Activated CD4-positive, alpha-beta T cell treated with anti-CD3 and anti-CD28 coated beads for 4 hours (primary cell): ENCODE results near the gene NHP2.
"Not testable (repeated sequence)": the region's sequence is repeated elsewhere in the genome, so short reads cannot be mapped to it uniquely, and the experiment has no call there.

Experiments used
- DNase-seq, 2 donors: peaks; one replicate each; pipeline ENCODE4 v3.0.0-alpha.2; 2020

NHP2 gene

DNA sequence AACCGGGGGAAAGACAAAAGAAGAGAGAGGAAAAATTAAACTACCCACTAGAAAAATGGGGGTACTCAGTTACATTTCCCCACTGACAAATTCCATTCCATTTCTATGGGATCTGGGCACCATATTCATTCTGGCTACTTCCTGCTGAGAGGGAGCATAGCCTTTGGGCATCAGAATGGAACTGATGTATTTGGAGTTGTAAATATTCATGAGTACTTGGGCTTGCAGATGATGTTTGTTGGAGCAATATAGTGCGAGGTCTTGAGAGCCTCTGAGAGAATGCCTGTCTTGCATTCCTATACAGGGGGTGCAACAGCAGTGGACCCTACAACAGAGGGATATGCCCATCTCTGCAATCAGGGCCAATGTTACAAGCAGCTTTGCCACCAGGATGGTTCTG, 16.8 kb upstream of the NHP2 start:
- DNase-seq = no peak

DNA sequence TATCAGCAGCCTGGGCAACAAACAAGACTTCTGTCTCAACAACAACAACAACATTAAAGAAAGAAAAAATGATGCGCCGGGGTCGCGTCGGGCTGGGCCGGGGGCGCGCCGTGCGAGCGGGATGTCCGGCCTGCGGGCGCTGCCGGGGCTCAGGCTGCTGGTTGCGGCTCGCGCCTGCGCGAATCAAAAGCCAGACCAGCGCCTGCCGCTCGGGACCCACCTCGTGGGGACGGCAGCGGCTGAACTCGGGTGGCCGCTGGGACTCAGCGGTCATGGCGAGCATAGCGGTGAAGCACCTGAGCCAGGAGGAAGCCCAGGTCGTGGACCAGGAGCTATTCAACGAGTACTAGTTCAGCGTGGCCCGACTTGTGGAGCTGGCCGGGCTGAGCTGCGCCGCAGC, 11.9 kb upstream of the NHP2 start:
- DNase-seq = no peak

DNA sequence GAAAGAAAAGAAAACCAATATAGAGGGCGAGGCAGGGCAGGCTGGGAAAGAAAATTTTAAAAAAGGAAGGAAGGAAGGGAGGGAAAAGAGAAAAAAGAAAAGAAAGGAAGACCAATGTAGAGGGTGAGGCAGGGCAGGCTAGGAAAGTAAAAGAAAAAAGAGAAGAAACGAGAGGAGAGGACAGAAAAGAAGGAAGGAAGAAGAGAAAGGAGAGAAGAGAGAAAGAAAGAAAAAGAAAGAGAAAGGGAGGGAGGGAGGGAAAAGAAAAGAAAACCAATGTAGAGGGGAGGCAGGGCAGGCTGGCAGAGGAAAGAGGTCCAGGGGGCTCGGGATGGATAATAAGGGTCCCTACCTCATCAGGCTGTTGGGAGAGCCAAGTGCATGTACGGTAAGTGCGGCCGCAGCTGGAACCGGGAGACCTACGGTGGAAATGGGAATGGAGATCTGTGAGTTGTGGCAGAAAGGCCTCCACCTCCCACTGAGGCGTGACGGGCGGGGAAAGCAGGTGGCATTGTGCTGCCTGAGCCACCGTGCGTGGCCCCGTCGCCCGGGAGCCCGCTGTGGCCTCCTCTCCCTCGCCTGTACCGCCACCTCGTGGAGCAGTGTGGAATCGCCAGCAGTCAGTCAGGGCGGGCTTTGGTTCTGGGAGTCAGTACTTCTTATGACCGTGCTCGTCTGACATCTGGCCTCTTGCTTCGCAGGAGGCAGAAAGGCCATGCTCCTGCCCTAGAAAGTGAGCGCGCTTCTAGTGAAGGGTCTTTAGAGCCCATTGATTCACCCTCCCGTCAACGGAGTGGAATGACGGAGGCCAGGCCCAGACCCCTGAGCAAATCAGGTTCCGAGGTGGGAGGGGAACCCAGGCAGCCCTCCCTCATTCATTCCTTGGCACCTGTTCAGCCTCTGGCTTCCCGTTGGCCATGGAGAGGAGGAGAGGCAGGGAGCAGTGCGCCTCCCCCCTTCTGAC, 10.4 kb upstream of the NHP2 start:
- DNase-seq = peak; percentile 86 to 97

DNA sequence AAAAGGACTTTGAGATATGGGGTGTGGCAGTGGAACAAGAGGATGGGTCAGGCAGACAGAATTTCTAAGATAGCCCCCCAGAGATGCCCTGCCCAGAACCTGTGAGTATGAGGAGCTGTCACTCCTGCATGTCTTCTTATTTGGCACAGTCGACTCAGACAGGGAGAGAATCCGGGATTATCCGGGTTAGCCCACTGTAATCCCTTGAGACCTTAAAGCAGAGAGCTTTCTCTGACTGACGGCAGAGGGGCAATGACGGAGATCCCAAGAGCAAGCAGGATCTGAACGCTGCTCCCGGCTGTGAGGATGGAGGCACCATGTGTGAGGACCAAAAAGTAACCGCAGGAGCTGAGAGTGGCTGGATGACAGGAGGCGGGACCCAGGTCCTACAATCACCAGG, 8.8 kb upstream of the NHP2 start:
- DNase-seq = no peak

DNA sequence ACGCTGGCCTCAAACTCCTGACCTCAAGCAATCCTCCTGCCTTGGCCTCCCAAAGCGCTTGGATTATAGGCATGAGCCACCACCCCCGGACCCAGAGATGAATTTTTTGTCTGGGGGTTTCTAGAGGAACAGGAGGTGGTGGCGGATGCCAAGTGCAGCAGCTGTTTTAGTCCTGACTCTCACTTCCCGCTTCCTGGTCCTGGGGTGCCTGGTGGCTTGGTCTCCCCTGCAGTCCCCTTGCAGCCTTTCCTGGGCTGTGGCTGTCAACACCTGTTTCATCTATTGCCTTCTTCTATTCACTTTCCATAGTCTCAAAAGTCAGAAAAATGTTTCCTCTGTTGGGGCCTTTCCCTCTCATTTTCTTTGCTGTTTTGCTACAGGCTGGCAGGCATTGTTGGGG, 6.5 kb upstream of the NHP2 start:
- DNase-seq = no peak

DNA sequence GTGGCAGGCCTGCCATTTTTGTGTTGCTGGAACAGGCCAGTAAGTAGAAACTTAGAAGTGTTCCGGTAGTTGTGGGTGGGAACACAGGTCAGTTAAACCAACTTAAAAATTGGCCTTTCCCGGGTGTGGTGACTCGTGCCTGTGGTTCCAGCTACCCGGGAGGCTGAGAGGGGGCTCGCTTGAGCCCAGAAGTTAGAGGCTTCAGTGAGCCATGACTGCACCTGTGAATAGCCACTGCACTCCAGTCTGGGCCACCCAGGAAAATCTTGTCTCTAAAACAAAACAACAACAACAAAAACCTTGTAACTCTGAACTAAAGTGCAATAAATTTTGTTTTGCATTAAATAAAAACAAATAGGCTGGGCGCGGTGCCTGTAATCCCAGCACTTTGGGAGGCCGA, 1.4 kb upstream of the NHP2 start:
- DNase-seq = no peak

DNA sequence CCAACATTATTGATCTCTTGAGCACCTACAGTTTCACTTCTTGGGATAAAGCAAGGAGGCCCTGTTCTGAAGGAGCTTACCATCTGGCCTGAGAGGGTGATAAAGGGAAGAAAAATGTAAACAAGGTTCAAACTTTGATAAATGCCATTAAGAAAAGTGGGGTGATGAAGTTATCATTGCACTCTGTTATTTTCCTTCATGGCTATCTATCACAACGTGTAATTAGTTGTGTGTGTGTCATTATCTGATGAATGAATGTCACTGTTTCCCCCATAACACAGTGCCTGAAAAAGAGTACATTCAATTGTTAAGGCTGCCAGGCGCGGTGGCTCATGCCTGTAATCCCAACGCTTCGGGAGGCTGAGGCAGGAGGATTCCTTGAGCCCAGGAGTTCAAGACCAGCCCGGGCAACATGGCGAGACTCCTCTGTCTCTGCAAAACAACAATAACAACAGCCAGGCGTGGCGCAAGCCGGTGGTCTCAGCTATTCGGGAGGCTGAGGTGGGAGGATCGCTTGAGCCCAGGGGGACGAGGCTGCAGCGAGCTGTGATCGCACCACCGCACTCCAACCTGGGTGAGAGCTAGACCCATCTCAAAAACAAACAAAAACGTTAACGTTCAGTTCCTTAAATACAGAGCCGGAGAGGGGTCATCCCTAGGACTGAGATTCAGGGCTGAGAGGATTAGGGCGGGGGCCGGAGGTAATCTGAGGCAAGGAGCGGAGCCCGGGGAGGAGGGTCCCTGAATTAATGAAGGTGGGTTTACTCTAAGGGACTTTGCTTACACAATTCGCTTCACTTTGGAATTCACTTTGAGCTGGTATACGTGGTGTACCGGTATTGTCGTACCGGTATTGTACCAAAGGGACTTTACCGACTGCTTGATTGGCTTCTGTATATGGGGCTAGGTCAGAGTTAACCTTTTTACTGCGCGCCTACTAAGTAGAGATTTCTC, 917 bp downstream of the NHP2 start:
- DNase-seq = no peak

DNA sequence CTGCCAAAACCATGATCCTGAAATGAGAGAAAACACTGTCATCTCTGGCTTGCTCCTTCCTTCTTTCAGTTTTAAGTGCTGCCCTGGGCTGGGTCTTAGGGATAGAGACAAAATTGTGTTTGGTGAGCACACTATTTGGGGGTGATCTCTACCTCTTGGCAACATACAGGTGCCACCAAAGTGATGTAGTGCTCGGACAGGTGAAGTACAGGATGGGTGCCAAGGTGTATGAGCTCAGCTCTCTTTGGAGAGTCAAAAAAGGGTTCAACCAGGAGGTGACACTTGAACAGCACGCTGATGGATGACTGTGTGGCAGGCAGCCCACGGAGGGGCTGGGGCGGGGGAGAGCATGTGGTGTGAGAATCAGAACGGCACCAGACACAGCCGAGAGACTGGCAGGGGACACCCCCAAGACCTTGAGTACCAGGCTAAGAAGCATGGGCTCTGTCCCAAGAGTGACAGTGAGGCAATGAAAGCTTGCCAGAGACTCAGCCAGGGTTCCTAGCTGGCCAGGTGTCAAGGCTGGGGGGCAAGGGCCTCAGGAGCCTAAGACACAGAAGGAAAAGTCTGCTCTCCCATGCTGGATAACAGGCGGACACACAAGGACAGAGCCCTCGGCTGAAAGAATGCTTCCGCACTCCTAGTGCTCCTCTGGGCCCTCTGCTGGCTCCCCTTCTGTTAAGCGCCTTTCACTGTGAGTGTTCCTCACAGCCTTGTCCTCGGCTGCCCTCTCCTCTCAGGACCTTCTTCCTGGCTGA, 2.5 kb downstream of the NHP2 start:
- no peak for DNase-seq

DNA sequence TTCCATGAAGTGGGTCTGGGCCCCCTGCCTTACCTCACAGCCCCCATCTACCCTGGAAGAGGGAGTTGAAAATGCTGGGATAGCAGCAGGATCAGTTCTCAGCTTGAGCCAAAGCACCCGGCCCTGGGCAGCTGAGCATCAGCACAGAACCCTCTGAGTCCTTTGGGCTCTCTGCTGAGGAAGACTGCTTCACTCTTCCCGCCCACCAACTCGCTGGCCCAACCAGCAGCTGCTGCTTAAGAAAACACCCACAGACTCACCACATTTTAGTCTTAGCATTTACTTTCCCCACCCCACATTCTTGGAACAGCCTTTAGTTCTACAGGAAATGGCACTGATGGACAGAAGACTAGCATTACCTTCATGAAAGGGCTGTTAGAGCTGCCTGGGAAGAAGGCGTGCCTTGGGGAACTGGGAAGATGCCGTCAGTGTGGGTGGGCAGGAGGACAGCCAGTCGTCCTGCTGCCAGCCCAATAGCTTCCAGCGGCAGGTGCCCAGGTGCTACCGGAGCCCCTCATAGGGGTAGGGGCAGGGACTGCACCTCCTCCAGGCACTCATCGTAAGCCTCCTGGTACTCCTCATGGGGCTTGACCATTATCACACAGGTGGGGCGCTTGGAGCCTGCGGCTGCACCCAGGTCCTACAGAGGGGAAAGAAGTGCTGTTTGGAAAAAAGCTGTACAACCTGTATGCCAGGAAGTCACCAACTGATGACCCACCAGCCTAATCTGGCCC, 4.3 kb downstream of the NHP2 start:
- DNase-seq = no peak

DNA sequence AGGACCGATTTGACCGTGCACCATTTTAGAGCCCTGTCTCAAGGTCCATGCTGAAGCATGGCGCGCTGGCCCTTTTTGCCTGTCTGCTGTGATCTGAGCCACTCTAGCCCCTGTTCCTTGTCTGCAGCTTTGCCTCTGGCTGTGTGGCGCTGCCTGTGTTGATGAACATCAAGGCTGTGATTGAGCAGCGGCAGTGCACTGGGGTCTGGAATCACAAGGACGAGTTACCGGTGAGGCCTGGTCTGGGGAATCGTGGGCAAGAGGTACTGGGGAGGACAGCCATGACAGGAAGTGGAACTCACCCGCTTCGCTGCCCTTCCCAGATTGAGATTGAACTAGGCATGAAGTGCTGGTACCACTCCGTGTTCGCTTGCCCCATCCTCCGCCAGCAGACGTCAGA, 6.3 kb downstream of the NHP2 start:
- DNase-seq = no peak

DNA sequence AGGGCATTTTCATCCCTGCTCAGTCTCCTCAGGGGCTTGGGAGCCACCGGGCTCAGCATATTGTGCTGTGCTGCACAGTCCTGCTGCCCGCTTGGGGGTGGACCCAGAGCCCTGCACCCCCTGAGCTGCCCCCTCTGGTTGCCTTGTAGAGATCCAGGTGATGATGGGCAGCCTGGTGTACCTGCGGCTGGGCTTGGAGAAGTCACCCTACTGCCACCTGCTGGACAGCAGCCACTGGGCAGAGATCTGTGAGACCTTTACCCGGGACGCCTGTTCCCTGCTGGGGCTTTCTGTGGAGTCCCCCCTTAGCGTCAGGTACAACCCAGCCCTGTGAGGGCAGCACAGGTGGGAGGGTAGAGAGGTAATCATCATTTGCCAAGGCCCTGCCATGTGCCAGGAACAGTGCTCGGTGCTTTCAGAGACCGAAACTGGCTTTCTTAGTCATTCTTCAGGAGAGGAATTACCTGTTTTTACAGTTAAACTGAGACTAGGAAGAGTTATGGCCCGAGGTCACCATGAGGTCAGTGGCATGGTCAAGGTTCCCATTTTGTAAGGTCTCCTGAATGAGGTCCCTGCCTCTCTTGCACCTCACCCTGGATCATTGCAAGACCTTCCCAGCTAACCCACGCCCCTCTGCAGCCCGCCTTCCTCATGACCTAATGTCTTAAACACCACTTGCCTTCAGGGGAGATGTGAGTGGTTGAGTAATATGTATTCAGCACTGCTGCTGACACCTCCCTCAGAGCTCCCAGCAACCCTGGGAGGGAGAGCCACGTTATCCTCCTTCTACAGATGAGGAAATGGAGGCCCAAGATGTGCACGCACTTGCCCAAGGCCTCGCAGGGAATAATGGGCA, 7.5 kb downstream of the NHP2 start:
- peak; percentile 70 to 74 for DNase-seq

DNA sequence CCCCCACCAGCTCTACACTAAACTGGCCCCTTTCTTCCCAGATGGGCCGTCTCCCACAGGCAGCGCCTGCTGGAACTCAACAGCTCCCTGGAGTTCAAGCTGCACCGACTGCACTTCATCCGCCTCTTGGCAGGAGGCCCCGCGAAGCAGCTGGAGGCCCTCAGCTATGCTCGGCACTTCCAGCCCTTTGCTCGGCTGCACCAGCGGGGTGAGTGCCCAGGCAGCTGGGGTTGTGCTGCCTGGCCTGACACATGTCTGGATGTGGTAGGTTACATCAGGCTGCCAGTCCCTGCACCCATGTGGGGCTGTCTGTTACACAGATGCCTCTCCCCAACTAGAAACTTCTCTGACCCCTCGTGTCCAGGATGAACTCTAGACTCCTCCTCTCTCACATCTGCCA, 9.8 kb downstream of the NHP2 start:
- no peak for DNase-seq

DNA sequence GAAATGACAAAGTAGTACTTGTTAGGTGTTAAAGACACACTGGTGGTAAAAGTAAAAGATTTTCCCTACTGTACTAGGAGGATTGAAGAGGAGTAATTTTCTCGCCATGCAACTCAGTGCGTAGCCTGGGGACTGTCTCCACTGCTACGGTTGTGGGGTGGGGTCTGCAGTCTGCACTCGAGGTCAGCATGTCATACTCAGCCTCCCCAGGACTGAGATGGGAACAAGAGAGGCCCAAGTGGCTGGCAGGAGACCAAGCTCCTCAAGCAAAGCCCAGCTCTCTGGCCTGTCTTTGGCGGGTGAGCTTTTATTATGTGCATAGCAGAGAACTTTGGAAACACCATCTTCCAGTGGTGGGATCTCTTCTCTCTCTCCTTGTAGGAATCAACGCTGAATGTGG, 10.4 kb downstream of the NHP2 start:
- no peak for DNase-seq

DNA sequence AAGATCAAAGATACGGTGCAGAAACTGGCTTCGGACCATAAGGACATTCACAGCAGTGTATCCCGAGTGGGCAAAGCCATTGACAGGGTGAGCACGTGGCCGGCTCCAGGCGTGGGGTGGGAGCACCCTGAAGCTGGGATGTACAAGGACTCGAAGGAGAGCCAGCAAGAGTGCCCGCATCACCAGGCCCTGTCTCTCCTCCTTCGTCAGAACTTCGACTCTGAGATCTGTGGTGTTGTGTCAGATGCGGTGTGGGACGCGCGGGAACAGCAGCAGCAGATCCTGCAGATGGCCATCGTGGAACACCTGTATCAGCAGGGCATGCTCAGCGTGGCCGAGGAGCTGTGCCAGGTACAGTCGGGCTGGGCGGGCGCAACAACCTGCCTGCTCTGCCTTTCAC, 11.0 kb downstream of the NHP2 start:
- DNase-seq = no peak

DNA sequence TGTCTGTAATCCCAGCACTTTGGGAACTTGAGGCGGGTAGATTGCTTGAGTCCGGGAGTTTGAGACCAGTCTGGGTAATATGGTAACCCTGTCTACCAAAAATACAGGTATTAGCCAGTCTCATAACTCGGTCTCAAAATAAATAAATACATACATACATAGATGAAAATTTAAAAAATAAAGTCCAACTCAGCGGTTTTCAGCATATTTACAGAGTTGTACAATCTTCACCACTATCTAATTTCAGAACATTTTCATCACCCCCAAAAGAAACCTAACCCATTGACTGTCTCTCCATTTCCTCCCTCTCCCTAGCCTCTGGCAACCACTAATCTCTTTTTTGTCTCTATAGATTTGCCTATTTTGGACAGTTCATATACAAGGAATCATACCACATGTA, 12.1 kb downstream of the NHP2 start:
- DNase-seq = no peak

DNA sequence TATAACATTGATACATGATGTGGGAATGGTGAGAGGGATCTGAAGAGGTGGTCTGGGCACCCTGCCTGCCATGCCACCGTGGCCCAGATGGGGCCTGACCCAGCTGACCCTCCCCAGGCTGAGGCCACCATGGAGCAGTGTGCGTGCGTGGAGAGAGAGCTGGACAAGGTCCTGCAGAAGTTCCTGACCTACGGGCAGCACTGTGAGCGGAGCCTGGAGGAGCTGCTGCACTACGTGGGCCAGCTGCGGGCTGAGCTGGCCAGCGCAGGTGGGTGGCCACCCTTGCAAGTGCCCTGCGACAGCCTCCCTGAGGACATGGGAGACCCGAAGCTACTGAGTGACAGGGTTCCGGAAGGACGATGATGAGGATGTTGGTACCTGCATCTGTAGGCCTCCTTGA, 15.7 kb downstream of the NHP2 start:
- DNase-seq = no peak

DNA sequence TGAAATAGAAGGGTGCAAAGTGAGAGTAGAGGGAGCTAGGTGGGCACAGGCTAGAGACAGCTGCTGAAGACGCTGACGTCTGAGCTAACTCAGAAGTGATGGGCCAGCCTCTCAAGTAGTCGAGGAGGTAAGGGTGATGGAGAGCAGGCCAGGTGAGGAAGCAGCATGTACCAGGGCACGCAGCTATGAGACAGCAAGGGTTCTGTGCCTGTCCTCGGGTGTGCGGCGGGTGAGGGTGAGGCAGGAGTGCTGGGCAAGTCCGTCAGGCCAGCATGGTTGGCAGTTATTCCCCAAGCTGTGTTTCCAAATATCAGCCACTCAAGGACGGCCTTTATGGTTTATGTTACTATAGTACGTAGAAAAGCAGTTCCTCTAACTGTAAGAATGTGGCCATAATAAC, 16.7 kb downstream of the NHP2 start:
- DNase-seq = no peak

DNA sequence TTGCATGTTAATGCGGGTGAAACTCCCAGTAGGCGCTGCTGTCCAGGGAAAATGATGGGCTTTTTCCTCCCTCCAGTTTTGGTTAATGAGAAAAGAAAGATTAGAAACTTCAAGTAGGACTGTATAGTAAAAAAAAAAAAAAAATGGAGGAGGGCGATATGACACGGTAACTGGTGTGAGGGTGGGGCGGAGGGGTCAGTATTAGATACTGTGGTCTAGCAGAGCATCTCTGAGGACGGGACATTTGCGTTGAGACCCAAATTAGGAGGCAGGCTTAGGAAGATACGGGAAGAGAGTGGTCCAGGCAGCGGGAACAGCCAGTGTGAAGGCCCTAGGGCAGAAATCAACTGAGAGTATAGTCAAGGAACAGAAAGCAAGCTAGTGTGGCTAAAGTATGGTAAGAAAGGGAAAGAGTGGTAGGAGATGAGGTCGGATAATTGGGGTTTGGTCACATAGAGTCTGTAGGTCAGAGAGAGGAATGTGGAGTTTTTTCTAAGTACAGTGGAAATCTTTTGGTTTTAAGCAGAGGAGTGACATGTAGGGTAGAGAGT, 22.2 kb downstream of the NHP2 start:
- no peak for DNase-seq

DNA sequence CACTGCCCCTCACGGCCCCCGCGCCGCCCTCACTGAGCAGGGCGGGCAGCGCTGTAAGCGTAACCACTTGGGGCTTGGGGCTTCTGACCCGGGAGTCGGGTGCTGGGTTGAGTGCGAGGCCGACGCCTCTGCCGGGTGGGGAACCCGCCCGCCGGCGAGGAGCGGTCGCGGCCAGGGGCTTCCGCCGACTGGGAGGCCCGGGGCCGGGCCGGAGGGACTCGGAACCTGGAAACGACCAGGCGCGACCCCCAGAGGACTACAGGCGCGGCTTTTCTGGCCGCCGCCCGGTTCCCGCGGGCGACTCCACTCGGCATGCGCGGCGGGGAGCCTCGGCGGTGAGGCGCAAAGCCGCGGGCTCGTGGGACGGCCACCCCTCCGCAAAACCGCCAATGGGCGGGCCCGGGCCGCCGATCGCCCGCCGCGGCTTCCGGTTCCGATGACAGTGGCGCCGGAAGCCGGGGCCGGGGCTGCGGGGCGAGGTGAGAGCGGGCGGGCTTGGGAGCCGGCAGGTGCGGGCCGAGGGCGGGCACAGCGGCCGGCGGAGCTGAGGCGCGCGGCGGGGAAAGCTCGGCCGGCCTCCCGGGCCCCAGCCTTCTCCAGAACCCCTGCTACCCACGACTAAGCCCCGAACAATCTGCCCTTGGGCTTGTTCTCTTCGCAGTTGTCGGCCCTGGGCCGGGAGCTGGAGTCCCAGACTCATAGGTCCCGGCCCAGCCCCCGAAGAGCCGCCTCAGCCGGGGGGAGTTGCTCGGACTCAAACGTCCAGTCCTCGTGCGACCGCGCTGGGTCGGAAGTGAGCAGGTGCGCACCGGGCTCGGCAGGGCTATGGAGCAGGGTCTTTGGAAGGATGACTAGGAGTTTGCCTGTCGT, 22.9 kb downstream of the NHP2 start, which contains the start of gene RMND5B:
Gene RMND5B (plus strand): TSS at position 439 of the 870 bp plus-strand sequence. CDS start 7,106 bp downstream, outside the sequence.
- DNase-seq = peak; percentile 74 to 82

DNA sequence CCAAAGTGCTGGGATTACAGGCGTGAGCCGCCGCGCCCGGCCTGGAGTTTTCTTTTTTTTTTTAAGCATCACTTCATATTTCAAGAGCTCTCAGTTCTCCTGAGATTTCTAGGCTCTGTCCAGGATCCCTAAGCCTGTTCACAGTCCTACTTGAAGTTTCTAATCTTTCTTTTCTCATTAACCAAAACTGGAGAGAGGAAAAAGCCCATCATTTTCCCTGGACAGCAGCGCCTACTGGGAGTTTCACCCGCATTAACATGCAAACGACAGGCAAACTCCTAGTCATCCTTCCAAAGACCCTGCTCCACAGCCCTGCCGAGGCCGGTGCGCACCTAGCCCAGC, 23.5 kb downstream of the NHP2 start:
- DNase-seq = not testable (repeated sequence)
